Activated naive CD4-positive, alpha-beta T cell treated with anti-CD3 and anti-CD28 coated beads, Interleukin-2, amount 50 U/mL, for 72 hours (primary cell): ENCODE results near the gene TTC27. TPM values are rescaled to one million over a fixed set of nuclear protein-coding genes. Genes with fewer than 3 reads are reported as not detected.
"Not testable (repeated sequence)": the region's sequence is repeated elsewhere in the genome, so short reads cannot be mapped to it uniquely, and the experiment has no call there.

ENCODE experiments used
- ATAC-seq, 2 donors: fragments of 150-1000 bp; cut with Tn5 transposase; 2 replicates each; pipeline ENCODE4 v1.10.0; 2021; ENCODE audit warnings: mild to moderate bottlenecking in 2 of 2, moderate library complexity in 2 of 2
- DNase-seq, 2 donors: peaks; one replicate each; pipeline ENCODE4 v3.0.0; 2021 to 2022; ENCODE audit warnings: low spot score in 2 of 2
- H3K27ac Mint-ChIP-seq, 2 donors: one replicate each; pipeline ENCODE4 v1.8.0; 2022; ENCODE audit warnings: mild to moderate bottlenecking in 2 of 2, mixed read lengths in 2 of 2
- H3K36me3 Mint-ChIP-seq, 2 donors: one replicate each; pipeline ENCODE4 v1.8.0; 2022; ENCODE audit warnings: mixed read lengths in 2 of 2
- H3K9me3 Mint-ChIP-seq, 2 donors: one replicate each; pipeline ENCODE4 v1.8.0; 2022; ENCODE audit warnings: mixed read lengths in 2 of 2
- total RNA-seq, 2 donors: library from RNA; stranded (reverse); gene quantifications; one replicate each; pipeline ENCODE4 v1.2.3, GENCODE V29; 2022

Gene TTC27
- total RNA-seq, 2 donors from 2014 or later = 22.2 to 31.3 TPM

GRCh38 chr2:32838418-32838817 lies 210.6 kb downstream of the TTC27 start:
- Mint-ChIP-seq H3K36me3 (no peaks in the 10 kb centered on the region), H3K27ac (no peak overlapping the region), H3K9me3 (no peaks in the 10 kb centered on the region)
- DNase-seq = no peak
- ATAC-seq = no peak

- Mint-ChIP-seq H3K36me3 (no peaks in the 10 kb centered on the region), H3K27ac (no peak overlapping the region), H3K9me3 (no peaks in the 10 kb centered on the region)
- DNase-seq (no peak), ATAC-seq (no peak)
Measured at GRCh38 chr2:32838949-32839348, 211.1 kb downstream of the TTC27 start.

- H3K9me3 Mint-ChIP-seq = peaks cover 0 to 5% of the 10 kb centered on the region in 2 donors
- ATAC-seq = no peak
- DNase-seq = no peak
- no peaks in the 10 kb centered on the region for H3K36me3 Mint-ChIP-seq
- no peak overlapping the region for H3K27ac Mint-ChIP-seq
Measured at GRCh38 chr2:32841931-32842898, 214.4 kb downstream of the TTC27 start.

GRCh38 chr2:32843699-32844098 lies 215.8 kb downstream of the TTC27 start:
- no peaks in the 10 kb centered on the region for H3K36me3 Mint-ChIP-seq

DNA sequence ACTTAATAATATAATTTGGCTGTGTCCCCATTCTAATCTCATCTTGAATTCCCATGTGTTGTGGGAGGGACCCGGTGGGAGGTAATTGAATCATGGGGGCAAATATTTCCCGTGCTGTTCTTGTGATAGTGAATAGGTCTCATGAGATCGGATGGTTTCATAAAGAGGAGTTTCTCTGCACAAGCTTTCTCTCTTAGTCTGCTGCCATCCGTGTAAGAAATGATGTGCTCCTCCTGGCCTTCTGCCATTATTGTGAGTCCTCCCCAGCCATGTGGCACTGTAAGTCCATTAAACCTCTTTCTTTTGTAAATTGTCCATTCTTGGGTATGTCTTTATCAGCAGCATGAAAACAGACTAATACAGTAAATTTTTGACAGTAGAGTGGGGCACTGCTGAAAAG lies 216.4 kb downstream of the TTC27 start:
- no peak for ATAC-seq
- H3K9me3 Mint-ChIP-seq = peaks cover 0 to 5% of the 10 kb centered on the region in 2 donors

More at GRCh38 chr2:32843699-32844098, 215.8 kb downstream of the TTC27 start:
- no peak for ATAC-seq
- no peak for DNase-seq
- peaks cover 0 to 5% of the 10 kb centered on the region in 2 donors for H3K9me3 Mint-ChIP-seq
- no peak overlapping the region for H3K27ac Mint-ChIP-seq

DNA sequence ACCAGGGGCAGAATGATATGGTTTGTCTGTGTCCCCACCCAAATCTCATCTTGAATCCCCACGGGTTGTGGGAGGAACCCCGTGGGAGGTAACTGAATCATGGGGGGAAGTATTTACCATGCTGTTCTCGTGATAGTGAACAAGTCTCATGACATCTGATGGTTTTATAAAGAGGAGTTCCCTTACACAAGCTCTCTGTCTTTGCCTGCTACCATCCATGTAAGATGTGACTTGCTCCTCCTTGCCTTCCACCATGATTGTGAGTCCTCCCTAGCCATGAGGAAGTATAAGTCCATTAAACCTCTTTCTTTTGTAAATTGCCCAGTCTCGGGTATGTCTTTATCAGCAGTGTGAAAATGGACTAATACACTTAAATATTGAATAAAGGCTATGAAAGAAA lies 218.4 kb downstream of the TTC27 start:
- not testable (repeated sequence) for ATAC-seq, H3K9me3 Mint-ChIP-seq, H3K27ac Mint-ChIP-seq, DNase-seq, H3K36me3 Mint-ChIP-seq

More for the DNA sequence above, 216.4 kb downstream of the TTC27 start:
- DNase-seq = no peak
- no peaks in the 10 kb centered on the region for H3K36me3 Mint-ChIP-seq
- no peak overlapping the region for H3K27ac Mint-ChIP-seq

DNA sequence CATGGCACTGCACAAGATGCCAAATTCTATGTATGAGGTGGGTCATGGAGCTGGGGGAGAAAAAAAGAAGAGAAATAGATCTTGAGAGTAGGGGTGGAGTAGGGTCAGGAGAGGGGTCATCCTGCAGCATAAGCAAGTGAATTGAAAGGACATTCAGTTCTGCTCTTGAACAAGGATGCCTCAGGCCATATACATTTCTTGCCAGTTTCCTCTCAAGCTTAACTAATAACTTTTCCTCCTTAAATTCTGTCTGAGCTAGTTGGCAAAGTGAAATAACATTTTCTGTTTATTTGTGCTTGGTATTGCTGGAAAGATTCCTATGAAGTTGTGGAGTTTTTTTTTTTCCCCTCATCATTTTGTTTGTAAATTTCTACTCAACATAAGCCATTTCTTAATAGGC lies 219.9 kb downstream of the TTC27 start:
- no peak for ATAC-seq
- peaks cover 0 to 5% of the 10 kb centered on the region in 2 donors for H3K9me3 Mint-ChIP-seq

DNA sequence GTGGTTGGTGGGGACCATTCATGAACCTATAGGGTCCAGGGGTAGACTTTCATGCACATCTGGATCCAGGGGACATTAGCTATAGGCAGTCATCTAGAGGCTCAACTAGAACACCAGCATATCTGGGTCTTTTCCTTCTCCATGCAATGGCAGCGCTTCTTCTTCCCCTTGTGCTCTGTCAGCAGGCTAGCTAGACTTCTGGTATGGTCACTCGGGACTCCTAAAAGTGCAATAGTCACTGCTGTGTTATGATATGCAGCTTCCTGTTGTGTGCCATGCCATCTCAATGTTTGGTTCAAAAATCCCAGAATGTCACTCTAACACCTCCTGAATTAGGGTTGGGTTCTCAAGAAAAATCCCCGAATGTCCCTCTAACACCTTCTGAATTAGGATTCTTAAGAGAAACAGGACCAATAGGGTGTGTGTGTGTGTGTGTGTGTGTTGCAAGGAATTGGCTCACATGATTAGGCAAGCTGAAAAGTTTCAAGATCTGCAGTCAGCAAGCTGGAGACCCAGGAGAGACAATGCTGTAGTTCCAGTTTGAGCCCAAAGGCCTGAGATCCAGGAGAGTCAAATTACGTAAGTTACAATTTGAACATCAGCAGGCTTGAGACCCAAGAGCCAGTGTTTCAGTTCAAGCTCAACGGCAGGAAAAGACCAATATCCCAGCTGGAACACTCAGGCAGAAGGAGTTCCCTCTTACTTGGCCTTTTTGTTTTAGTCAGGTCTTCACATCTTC lies 221.8 kb downstream of the TTC27 start:
- Mint-ChIP-seq H3K9me3 (peaks cover 0 to under 1% of the 10 kb centered on the region in 2 donors), H3K27ac (no peak overlapping the region), H3K36me3 (no peaks in the 10 kb centered on the region)
- DNase-seq = no peak
- ATAC-seq = no peak

More for the DNA sequence above, 219.9 kb downstream of the TTC27 start:
- no peaks in the 10 kb centered on the region for H3K36me3 Mint-ChIP-seq
- no peak overlapping the region for H3K27ac Mint-ChIP-seq
- no peak for DNase-seq

DNA sequence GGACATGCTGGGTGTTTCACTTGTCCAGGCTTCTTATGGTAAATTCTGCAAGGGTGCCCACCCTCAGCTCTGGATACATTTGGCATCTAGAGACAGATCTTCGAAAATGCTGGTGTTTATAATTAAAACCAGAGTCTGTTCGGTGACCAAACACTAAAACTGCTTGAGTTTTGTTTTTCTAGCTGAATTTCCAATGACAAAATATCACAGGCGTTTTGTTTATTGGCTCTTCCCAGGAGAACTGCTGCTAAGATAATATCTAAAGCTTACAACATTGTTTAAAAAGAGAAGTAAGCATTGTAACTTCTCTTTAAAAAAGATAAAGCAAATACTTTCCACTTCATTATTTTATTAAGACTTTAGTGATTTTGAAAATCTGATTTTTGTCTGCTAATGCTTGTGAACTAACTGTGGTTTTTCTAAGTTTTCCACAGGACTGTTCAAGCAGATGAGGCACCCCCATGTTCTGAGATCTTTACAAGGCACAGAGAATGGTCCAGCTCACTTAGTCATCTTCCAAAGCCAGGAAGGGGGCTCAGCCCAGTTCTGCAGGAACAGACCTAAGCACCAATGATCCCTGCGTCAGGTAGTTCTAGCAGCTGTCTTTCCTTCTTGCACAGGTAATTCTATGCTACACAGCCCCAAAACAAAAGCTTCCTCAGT lies 224.1 kb downstream of the TTC27 start:
- Mint-ChIP-seq H3K36me3 (no peaks in the 10 kb centered on the region), H3K9me3 (no peaks in the 10 kb centered on the region), H3K27ac (no peak overlapping the region)
- ATAC-seq (no peak), DNase-seq (no peak)

DNA sequence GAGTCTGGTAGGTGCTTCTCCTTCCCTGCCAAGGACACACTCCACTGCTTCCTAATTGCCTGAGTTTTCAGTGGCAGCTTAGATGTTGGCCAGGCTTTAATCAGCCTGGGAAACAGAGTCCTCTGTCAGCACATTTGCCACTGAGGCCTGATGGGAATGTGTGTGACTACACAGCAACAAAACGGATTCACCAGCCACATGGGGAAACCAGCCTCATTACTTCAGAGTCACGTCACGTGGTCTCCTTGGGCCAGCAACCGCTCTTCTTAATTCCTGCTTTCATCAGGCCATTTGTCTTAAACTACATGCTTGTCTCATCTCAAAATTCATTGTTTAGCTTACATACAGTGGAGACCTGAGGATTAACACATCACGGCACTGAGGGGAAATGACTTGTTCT lies 225.0 kb downstream of the TTC27 start:
- Mint-ChIP-seq H3K27ac (no peak overlapping the region), H3K36me3 (no peaks in the 10 kb centered on the region), H3K9me3 (no peaks in the 10 kb centered on the region)
- DNase-seq = no peak
- no peak for ATAC-seq

DNA sequence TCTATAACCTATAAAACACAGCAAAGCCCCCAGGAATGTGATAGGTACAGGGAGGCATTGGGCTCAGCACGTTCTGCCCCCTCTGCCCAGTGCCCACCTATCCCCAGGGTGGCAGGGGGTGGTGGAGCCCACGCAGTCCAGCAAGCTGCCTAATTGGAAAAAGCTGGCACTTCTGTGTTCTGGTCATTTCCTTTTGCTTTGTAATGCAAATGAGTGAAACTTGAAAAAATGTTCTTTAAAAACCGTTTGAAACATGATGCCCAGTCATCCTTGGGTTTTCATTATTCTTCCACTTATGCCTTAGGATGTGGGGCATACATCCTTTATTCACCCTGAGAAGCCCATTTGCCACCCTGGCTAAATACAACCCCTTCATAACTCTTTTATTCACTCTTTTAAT lies 229.0 kb downstream of the TTC27 start:
- Mint-ChIP-seq H3K9me3 (no peaks in the 10 kb centered on the region), H3K27ac (no peak overlapping the region), H3K36me3 (no peaks in the 10 kb centered on the region)
- ATAC-seq = no peak
- no peak for DNase-seq

- H3K36me3 Mint-ChIP-seq = no peaks in the 10 kb centered on the region
- H3K9me3 Mint-ChIP-seq = no peaks in the 10 kb centered on the region
- H3K27ac Mint-ChIP-seq = no peak overlapping the region
- ATAC-seq = no peak
- DNase-seq = no peak
Measured at GRCh38 chr2:32858713-32859112, 230.9 kb downstream of the TTC27 start.

DNA sequence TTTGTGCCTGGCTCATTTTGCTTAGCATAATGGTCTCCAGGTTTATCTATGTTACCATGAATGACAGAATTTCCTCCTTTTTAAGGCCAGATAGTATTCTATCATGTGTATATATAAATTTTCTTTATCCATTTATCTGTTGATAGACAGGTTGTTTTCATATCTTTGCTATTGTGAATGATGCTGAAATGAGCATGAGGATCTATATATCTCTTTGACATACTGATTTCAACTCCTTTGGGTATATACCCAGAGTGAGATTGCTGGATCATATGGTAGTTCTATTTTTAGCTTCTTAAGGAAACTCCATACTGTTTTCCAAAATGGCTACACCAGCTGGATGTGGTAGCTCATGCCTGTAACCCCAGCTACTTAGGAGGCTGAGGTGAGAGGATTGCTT lies 232.5 kb downstream of the TTC27 start:
- DNase-seq (no peak), ATAC-seq (no peak)
- H3K27ac Mint-ChIP-seq = no peak overlapping the region
- H3K36me3 Mint-ChIP-seq = no peaks in the 10 kb centered on the region
- no peaks in the 10 kb centered on the region for H3K9me3 Mint-ChIP-seq

GRCh38 chr2:32862269-32863055 lies 234.6 kb downstream of the TTC27 start:
- Mint-ChIP-seq H3K27ac (peak overlapping the region in 1 of 2 donors; percentile 44), H3K36me3 (no peaks in the 10 kb centered on the region), H3K9me3 (no peaks in the 10 kb centered on the region)
- DNase-seq (no peak), ATAC-seq (peak in 1 of 2 donors; percentile 83)

DNA sequence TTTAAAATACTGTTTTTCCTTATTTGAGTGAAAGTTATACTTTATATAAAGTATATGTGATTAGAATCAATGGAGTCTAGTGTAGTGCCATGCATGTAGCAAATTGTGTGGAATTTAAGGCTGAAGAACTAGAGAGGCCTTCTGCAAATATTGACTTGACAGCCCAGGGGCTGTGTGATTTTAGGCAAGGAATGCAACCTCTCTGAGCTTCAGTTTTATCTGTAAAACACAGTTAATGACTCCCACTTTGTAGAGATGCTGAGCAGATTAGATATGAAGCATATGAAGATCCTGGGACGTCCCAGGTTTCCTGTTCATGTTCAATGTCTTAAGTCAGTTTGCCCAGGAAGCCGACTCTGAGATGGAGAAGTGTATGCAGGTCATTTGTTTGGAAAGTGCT lies 235.5 kb downstream of the TTC27 start:
- ATAC-seq (no peak), DNase-seq (no peak)
- H3K9me3 Mint-ChIP-seq = no peaks in the 10 kb centered on the region
- H3K36me3 Mint-ChIP-seq = no peaks in the 10 kb centered on the region
- no peak overlapping the region for H3K27ac Mint-ChIP-seq

DNA sequence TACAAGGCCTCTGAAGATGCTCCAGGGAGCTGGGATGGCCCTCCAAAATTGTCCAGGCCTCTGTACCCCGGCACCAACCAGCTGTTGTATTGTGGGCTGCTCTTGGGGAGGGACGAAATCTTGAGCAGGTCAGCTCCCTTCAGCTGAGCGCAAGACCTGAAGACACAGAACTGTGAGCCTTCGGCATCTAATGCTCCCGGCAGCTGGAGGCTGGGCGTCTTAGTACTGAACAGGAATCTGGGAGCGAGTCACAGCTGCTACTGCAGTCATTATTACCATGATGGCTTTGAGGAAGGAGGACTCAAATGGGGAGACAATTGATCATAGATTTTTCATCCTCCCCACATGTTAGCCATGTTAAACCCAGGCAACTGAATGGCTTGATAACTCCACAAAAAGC lies 236.0 kb downstream of the TTC27 start:
- Mint-ChIP-seq H3K9me3 (no peaks in the 10 kb centered on the region), H3K36me3 (no peaks in the 10 kb centered on the region), H3K27ac (no peak overlapping the region)
- ATAC-seq (no peak), DNase-seq (no peak)
